Right atrium auricular region (tissue), 2 donors: ENCODE data around the gene COMMD7. TPM values are rescaled to one million over a fixed set of nuclear protein-coding genes. Genes with fewer than 3 reads are reported as not detected.

ENCODE experiments used
- DNase-seq: peaks from one replicate; pipeline ENCODE4 v3.0.0-alpha.2; 2019; ENCODE audit warnings: low spot score
- H3K27ac ChIP-seq, 2 donors: fragments of 200-600 bp; sonication (generic); 1 replicate in 1 of 2; 2 replicates in 1 of 2; pipeline ENCODE4 v1.5.1; 2016 to 2019
- H3K27me3 ChIP-seq, 2 donors: fragments of 200-600 bp; sonication (generic); one replicate each; pipeline versions ENCODE4 v1.5.1 to v1.6.0; 2017 to 2019
- H3K36me3 ChIP-seq: fragments of 200-600 bp; sonication (generic); one replicate; pipeline ENCODE4 v1.5.1; 2016
- H3K4me1 ChIP-seq, 2 donors: fragments of 200-600 bp; sonication (generic); one replicate each; pipeline versions ENCODE4 v1.5.1 to v1.6.0; 2017 to 2019
- H3K4me3 ChIP-seq, 2 donors: fragments of 200-600 bp; sonication (generic); 1 replicate in 1 of 2; 2 replicates in 1 of 2; pipeline ENCODE4 v1.5.1; 2017 to 2019; ENCODE audit warnings: mild to moderate bottlenecking in 1 of 2, moderate library complexity in 1 of 2
- H3K9me3 ChIP-seq, 2 donors: fragments of 200-600 bp; sonication (generic); one replicate each; pipeline ENCODE4 v1.5.1; 2019
- CTCF ChIP-seq, 2 donors: fragments of 200-600 bp; sonication (generic); IDR thresholded peaks; one replicate each; pipeline ENCODE4 v1.5.1; 2019; ENCODE audit warnings: antibody characterized with exemption in 2 of 2
- total RNA-seq, 2 donors: library from RNA; depleted of rRNA; stranded (reverse); fragments of >200 nt; gene quantifications; one replicate each; pipeline ENCODE4 v1.1.0, GENCODE V29; 2016

COMMD7 gene
- total RNA-seq, 2 donors from 2014 or later, result 22.2 to 29.3 TPM

GRCh38 chr20:32667027-32667426 is 76.2 kb downstream of the COMMD7 start:
- TF ChIP-seq CTCF (IDR thresholded peaks at IDR 0.05), result no peak

DNA sequence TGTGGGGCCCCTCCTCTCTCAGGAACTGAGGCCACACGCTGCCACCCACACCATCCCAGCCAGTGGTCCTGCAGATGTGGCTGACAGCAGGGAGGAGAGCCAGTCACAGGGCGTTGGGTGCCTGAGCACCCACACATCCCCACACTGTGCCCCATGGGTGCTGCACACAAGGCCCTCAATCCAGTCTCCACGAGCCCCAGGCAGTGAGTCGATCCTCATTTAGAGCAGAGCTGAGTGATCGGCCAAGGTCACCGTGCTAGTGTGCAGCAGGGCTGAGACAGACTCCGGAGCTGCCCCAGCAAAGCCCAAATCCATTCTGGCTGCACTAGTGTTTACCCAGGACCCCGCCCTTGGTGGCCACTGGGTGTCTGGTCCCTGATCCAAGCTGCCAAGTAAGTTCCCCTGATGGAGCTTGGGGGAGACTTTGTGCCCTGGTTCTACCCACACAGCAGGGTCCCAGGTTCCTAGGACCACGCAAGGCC is 78.5 kb downstream of the COMMD7 start:
- Histone ChIP-seq H3K9me3 (no peaks in the 10 kb centered on the region), H3K4me3 (no peak overlapping the region), H3K27me3 (no peaks in the 10 kb centered on the region), H3K4me1 (peaks cover 0 to 14% of the 10 kb centered on the region in 2 donors), H3K36me3 (no peaks in the 10 kb centered on the region), H3K27ac (no peak overlapping the region)
- no peak for TF ChIP-seq CTCF (IDR thresholded peaks at IDR 0.05)
- DNase-seq, result no peak

More at GRCh38 chr20:32667027-32667426, 76.2 kb downstream of the COMMD7 start:
- H3K9me3 ChIP-seq, result no peaks in the 10 kb centered on the region
- H3K27ac ChIP-seq, result no peak overlapping the region
- no peak overlapping the region for H3K4me3 ChIP-seq
- H3K4me1 ChIP-seq, result peaks cover 0 to 14% of the 10 kb centered on the region in 2 donors
- DNase-seq, result no peak
- no peaks in the 10 kb centered on the region for H3K27me3 ChIP-seq
- no peaks in the 10 kb centered on the region for H3K36me3 ChIP-seq

DNA sequence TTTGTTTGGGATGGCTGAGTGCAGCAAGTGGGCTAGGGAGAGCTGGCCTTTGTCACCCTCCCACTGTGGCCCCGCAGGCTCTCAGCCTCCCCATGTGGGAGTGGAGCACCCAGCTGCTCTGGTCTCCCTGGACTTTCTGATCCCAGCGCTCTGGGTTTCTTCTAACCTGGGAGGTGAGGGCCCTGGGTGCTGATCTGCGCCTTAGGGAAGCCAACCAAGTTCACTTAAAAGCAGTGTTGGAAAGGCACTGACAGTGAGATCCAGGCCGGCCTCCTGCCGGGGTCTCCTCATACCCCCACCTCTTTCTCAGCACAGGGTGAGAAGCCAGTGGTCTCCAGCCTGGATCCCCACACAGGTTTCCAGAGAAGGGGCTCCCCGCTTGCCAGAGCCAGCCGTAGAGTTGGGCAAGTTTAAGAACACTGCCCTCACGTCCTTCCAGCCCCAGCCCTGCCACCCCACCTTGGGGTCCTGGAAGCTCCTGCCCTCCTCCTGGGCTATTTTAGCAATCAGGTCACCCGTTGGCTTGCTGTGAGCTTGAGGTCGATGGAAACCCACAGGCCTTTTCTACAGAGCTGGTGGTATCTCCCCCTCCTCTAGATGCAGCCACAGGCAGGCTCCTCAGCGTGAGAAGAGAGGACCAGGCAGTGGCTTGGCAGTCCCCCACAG is 79.1 kb downstream of the COMMD7 start:
- Histone ChIP-seq H3K4me3 (no peak overlapping the region), H3K9me3 (no peaks in the 10 kb centered on the region), H3K4me1 (peaks cover 0 to 14% of the 10 kb centered on the region in 2 donors), H3K36me3 (no peaks in the 10 kb centered on the region), H3K27ac (no peak overlapping the region), H3K27me3 (no peaks in the 10 kb centered on the region)
- DNase-seq, result no peak
- TF ChIP-seq CTCF (IDR thresholded peaks at IDR 0.05), result no peak

DNA sequence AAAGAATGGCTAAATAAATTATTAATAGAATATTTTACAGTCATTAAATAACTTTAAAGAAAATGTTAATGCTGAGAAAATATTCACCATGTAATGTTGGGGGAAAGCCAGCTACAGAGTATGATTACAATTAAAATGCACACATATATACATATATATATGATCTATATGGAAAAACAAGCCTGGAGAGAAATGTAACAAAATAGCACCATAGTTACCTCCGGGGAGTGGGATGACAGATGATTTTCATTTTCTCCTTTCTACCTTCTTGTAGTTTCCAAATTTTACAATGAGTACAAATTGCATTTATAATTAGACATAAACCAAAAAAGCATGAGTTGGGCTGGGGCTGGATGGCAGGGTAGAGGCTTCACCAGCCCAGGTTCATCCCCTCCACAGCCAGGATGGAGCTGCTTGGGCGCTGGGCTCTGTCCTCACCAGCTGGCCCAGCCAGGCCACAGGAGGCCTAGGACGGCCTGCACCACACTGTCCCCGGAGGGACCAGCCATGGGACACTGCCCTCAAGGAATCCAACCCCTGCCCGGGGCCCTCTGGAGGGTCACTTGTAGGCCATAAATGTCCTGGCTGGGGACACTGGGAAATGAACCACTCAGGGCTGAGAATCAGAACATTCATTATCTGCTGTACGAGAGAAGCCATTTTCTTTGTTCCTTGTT is 79.8 kb downstream of the COMMD7 start:
- DNase-seq, result no peak
- TF ChIP-seq CTCF (IDR thresholded peaks at IDR 0.05), result no peak
- Histone ChIP-seq H3K27me3 (no peaks in the 10 kb centered on the region), H3K36me3 (no peaks in the 10 kb centered on the region), H3K4me1 (peaks cover 0 to 14% of the 10 kb centered on the region in 2 donors), H3K27ac (no peak overlapping the region), H3K4me3 (no peak overlapping the region), H3K9me3 (no peaks in the 10 kb centered on the region)

DNA sequence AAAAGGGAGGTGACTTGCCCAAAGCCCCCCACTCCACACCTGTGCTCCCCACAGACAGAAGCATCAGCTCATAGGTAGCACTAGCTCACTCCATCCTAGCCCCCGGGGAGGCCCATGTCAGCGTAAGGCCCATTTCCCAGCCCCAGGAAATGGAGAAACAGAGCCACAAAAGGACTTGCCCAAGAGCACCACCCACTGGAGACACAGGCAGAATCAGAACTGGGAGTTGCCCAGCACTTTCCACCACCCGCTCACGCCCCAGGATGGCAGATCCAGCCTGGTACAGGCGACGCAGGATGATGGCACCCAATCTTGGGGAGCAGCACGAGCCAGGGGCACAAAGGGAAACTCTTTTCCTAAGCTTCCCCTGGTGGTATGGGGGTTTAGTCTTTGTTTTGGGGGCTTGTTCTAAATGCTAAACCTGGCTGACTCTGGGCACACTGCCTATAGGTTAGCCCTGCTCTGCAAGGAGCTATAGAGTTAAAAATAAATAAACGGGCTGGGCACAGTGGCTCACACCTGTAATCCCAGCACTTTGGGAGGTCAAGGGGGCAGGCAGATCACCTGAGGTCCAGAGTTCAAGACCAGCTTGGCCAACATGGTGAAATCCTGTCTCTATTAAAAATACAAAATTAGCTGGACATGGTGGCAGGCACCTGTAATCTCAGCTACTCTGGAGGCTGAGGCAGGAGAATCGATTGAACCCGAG is 81.3 kb downstream of the COMMD7 start:
- H3K27ac ChIP-seq, result no peak overlapping the region

More for the DNA sequence above, 81.3 kb downstream of the COMMD7 start:
- no peak for TF ChIP-seq CTCF (IDR thresholded peaks at IDR 0.05)
- Histone ChIP-seq H3K27me3 (no peaks in the 10 kb centered on the region), H3K4me1 (peaks cover 0 to 14% of the 10 kb centered on the region in 2 donors), H3K4me3 (no peak overlapping the region), H3K9me3 (no peaks in the 10 kb centered on the region), H3K36me3 (no peaks in the 10 kb centered on the region)
- no peak for DNase-seq
